Endothelial cell of umbilical vein (primary cell): ENCODE measurements around the gene NEDD4L. TPM values are rescaled to one million over a fixed set of nuclear protein-coding genes. Genes with fewer than 3 reads are reported as not detected.

Experiments used
- BruUV-seq: library from RNA; stranded (reverse); fragments of 400-500 nt; replicated peaks from 2 replicates; lab custom pipeline; 2021; lab: Mats Ljungman, UMichigan
- CTCF ChIA-PET: fragments of 300-600, 350-600 bp; sonication (Branson Sonifier 250); formaldehyde crosslinking; loops from one replicate; lab custom pipeline; 2021; ENCODE audit warnings: antibody characterized with exemption, inconsistent platforms; lab: Charles Lee
- POLR2A ChIA-PET: fragments of 300-600, 350-600 bp; sonication (Branson Sonifier 250); formaldehyde crosslinking; loops from one replicate; lab custom pipeline; 2021; ENCODE audit warnings: antibody characterized with exemption, inconsistent platforms; lab: Charles Lee
- DNase-seq: peaks from one replicate; pipeline ENCODE4 v3.0.0-alpha.2; 2011; ENCODE audit warnings: low read depth, low spot score
- FAIRE-seq: peaks from 2 replicates; lab custom pipeline; 2011; peaks lifted over from hg19 to GRCh38; lab: Jason Lieb, UNC
- H2AFZ ChIP-seq: 2 replicates; pipeline ENCODE4 v1.6.0; 2012; ENCODE audit warnings: low read depth, low read length, control low read depth, inconsistent platforms
- H3K27ac ChIP-seq: 2 replicates; pipeline ENCODE4 v1.5.1; 2011; ENCODE audit warnings: low read depth, mild to moderate bottlenecking, control low read depth, low read length, moderate library complexity; ENCODE audit not compliant: insufficient read depth
- H3K27me3 ChIP-seq, 2 experiments: 2 replicates each; pipeline versions ENCODE4 v1.6.0 to v1.6.1; 2011; ENCODE audit warnings: low read length in 2 of 2, mixed read lengths in 1 of 2; ENCODE audit not compliant: control insufficient read depth in 2 of 2, insufficient read depth in 2 of 2
- H3K36me3 ChIP-seq, 2 experiments: 2 replicates in 1 of 2; 3 replicates in 1 of 2; pipeline ENCODE4 v1.5.1; 2011; ENCODE audit warnings: low read length in 2 of 2, mild to moderate bottlenecking in 1 of 2, moderate library complexity in 1 of 2; ENCODE audit not compliant: control insufficient read depth in 2 of 2, insufficient read depth in 2 of 2; ENCODE audit errors: extremely low read depth in 1 of 2
- H3K4me1 ChIP-seq: 3 replicates; pipeline ENCODE4 v1.5.1; 2011; ENCODE audit warnings: mild to moderate bottlenecking, low read length; ENCODE audit not compliant: control insufficient read depth, insufficient read depth; ENCODE audit errors: extremely low read depth
- H3K4me2 ChIP-seq: 2 replicates; pipeline ENCODE4 v1.6.1; 2011; ENCODE audit warnings: low read length, control low read depth, mixed read lengths; ENCODE audit not compliant: insufficient read depth
- H3K4me3 ChIP-seq, 3 experiments: fragments of 200-600 bp in 1 of 3; sonication (generic), shearing (Covaris generic) in 1 of 3; replicated peaks in 1 of 3; 2 replicates each; pipeline ENCODE4 v1.5.1; 2011 to 2016; ENCODE audit warnings: control low read depth in 3 of 3, low read length in 3 of 3, mild to moderate bottlenecking in 2 of 3, inconsistent platforms in 1 of 3, low read depth in 1 of 3, moderate library complexity in 1 of 3; ENCODE audit not compliant: insufficient read depth in 1 of 3
- H3K79me2 ChIP-seq: 2 replicates; pipeline ENCODE4 v1.6.0; 2012; ENCODE audit warnings: low read length, inconsistent platforms; ENCODE audit not compliant: control insufficient read depth, insufficient read depth
- H3K9ac ChIP-seq: replicated peaks from 2 replicates; pipeline ENCODE3; 2011; ENCODE audit warnings: low read length, control low read depth; ENCODE audit not compliant: insufficient read depth; ENCODE audit errors: extremely low read depth
- H3K9me1 ChIP-seq: replicated peaks from 3 replicates; pipeline ENCODE4 v1.6.0; 2011; ENCODE audit warnings: mild to moderate bottlenecking, low read length; ENCODE audit not compliant: control insufficient read depth, insufficient read depth; ENCODE audit errors: extremely low read depth
- H3K9me3 ChIP-seq: replicated peaks from 2 replicates; pipeline ENCODE4 v1.5.1; 2012; ENCODE audit warnings: low read length, inconsistent platforms; ENCODE audit not compliant: control insufficient read depth, insufficient read depth
- H4K20me1 ChIP-seq: replicated peaks from 2 replicates; pipeline ENCODE3; 2011; ENCODE audit warnings: mild to moderate bottlenecking, low read length; ENCODE audit not compliant: control insufficient read depth, insufficient read depth; ENCODE audit errors: extremely low read depth
- CTCF ChIP-seq, 2 donors: IDR thresholded peaks; 1 replicate in 1 of 2; 2 replicates in 1 of 2; pipeline ENCODE4 v1.5.1; 2011; ENCODE audit warnings: low read length in 2 of 2, mild to moderate bottlenecking in 2 of 2, moderate library complexity in 2 of 2, control low read depth in 1 of 2, inconsistent platforms in 1 of 2, low read depth in 1 of 2; ENCODE audit not compliant: insufficient read depth in 1 of 2; ENCODE audit errors: extremely low read depth in 1 of 2
- EZH2 ChIP-seq: IDR thresholded peaks from 2 replicates; pipeline ENCODE4 v1.6.1; 2012; ENCODE audit warnings: borderline replicate concordance, low read depth, mild to moderate bottlenecking, moderate library complexity, low read length, inconsistent platforms; ENCODE audit not compliant: severe bottlenecking
- FOS ChIP-seq: IDR thresholded peaks from 2 replicates; pipeline ENCODE4 v1.6.1; 2011; ENCODE audit warnings: mild to moderate bottlenecking, low read length, moderate library complexity, borderline replicate concordance; ENCODE audit not compliant: insufficient read depth
- GATA2 ChIP-seq: IDR thresholded peaks from 2 replicates; pipeline ENCODE4 v1.7.0; 2011; ENCODE audit warnings: low read depth, mild to moderate bottlenecking, moderate library complexity, mixed read lengths, low read length; ENCODE audit not compliant: insufficient read length, insufficient read depth
- JUN ChIP-seq: IDR thresholded peaks from 2 replicates; pipeline ENCODE4 v1.6.1; 2011; ENCODE audit warnings: borderline replicate concordance, low read depth; ENCODE audit not compliant: insufficient read length, insufficient read depth
- MAX ChIP-seq: IDR thresholded peaks from 2 replicates; pipeline ENCODE4 v1.6.1; 2011; ENCODE audit not compliant: insufficient read depth, insufficient read length
- MYC ChIP-seq: IDR thresholded peaks from one replicate; pipeline ENCODE4 v1.6.1; 2011; ENCODE audit warnings: mild to moderate bottlenecking, low read depth, low read length
- POLR2A ChIP-seq: IDR thresholded peaks from 2 replicates; pipeline ENCODE4 v1.6.1; 2012; ENCODE audit warnings: low read depth, mild to moderate bottlenecking, control low read depth, low read length
- POLR2AphosphoS5 ChIP-seq: IDR thresholded peaks from 2 replicates; pipeline ENCODE4 v1.6.1; 2012; ENCODE audit warnings: low read depth, mild to moderate bottlenecking, control low read depth, low read length, moderate library complexity; ENCODE audit not compliant: insufficient read depth
- dilution Hi-C: fragments of 300-500 bp; cut with MboI; formaldehyde crosslinking; loops from one replicate; pipeline ENCODE4 v1.15.0; 2019; ENCODE audit warnings: low sequenced_read_pairs; ENCODE audit not compliant: extremely low pct_ligation_motif_present
- intact Hi-C: fragments of 100-400 bp; cut with micrococcal nuclease; formaldehyde crosslinking; loops from one replicate; pipeline ENCODE4 v1.10.0; 2022
- polyA plus RNA-seq, 4 experiments: library from polyadenylated mRNA; depleted of rRNA in 3 of 4; stranded (reverse) in 3 of 4; unstranded in 1 of 4; fragments of >200 nt; gene quantifications; 2 replicates each; pipeline versions ENCODE4 v1.2.1 to v1.2.3, GENCODE V29; 2011 to 2012; ENCODE audit warnings: missing spikeins in 1 of 4
- total RNA-seq: library from RNA; stranded (reverse); gene quantifications from 2 replicates; pipeline ENCODE4 v1.2.3, GENCODE V29; 2021

Gene NEDD4L
- total and polyA plus RNA-seq, 2 donors (not counting 3 experiments of a cell fraction or from before 2014, with no cell fraction given) = 20.5 to 78.9 TPM

- FAIRE-seq (no peak), DNase-seq (no peak)
- no peak overlapping the region for H3K4me2 ChIP-seq
- H3K4me3 ChIP-seq = no peak overlapping the region
- no peak overlapping the region for H2AFZ ChIP-seq
- intact Hi-C loops = no loop called here
- TF ChIP-seq CTCF (IDR thresholded peaks at IDR 0.05; ENCODE audit: extremely low read depth in 1 of 2, insufficient read depth in 1 of 2, low read depth in 1 of 2, low read length in 2 of 2) (no peak), MAX (no peak)
- dilution Hi-C loops = no loop called here
- no peak overlapping the region for H3K27ac ChIP-seq
- ChIA-PET POLR2A (no interaction called here), CTCF (interaction anchor here (0.8 kb wide), 1 partner anchor 36 kb away, joined by 3 read pairs; no protein-coding TSS in a partner anchor)
- H3K27me3 ChIP-seq = peaks cover 0 to 3% of the 10 kb centered on the region in 2 experiments
- no peaks in the 10 kb centered on the region for H4K20me1 ChIP-seq
- no peak overlapping the region for H3K9ac ChIP-seq
- no peaks in the 10 kb centered on the region for H3K9me3 ChIP-seq
- BruUV-seq = no TSS peak
- H3K4me1 ChIP-seq = peaks cover 7% of the 10 kb centered on the region
- H3K79me2 ChIP-seq = no peaks in the 10 kb centered on the region
- no peaks in the 10 kb centered on the region for H3K9me1 ChIP-seq
- no peaks in the 10 kb centered on the region for H3K36me3 ChIP-seq
Observed at GRCh38 chr18:58158008-58158407, 114.0 kb downstream of the NEDD4L start.

GRCh38 chr18:58158459-58158858, 114.4 kb downstream of the NEDD4L start:
- intact Hi-C loops (no loop called here), dilution Hi-C loops (no loop called here)
- H3K9ac ChIP-seq = no peak overlapping the region
- POLR2A ChIA-PET = no interaction called here
- H3K9me3 ChIP-seq = no peaks in the 10 kb centered on the region
- H3K27me3 ChIP-seq = peaks cover 0 to 3% of the 10 kb centered on the region in 2 experiments
- H2AFZ ChIP-seq = no peak overlapping the region
- TF ChIP-seq GATA2 (no peak), MYC (no peak), EZH2 (no peak), POLR2A (no peak), JUN (no peak), CTCF (IDR thresholded peaks at IDR 0.05; ENCODE audit: extremely low read depth in 1 of 2, insufficient read depth in 1 of 2, low read depth in 1 of 2, low read length in 2 of 2) (no peak), MAX (no peak), FOS (no peak), POLR2AphosphoS5 (no peak)
- no peak overlapping the region for H3K4me2 ChIP-seq
- DNase-seq (no peak), FAIRE-seq (no peak)
- CTCF ChIA-PET = no interaction called here
- H4K20me1 ChIP-seq = no peaks in the 10 kb centered on the region
- H3K4me1 ChIP-seq = peaks cover 7% of the 10 kb centered on the region
- H3K27ac ChIP-seq = no peak overlapping the region
- no peaks in the 10 kb centered on the region for H3K9me1 ChIP-seq
- no peak overlapping the region for H3K4me3 ChIP-seq
- no peaks in the 10 kb centered on the region for H3K36me3 ChIP-seq
- no peaks in the 10 kb centered on the region for H3K79me2 ChIP-seq
- no TSS peak for BruUV-seq
